Mucosa of rectum (tissue), 2 donors: ENCODE measurements around the gene SVOPL.

Experiments
- H3K27ac ChIP-seq, 2 donors: one replicate each; pipeline ENCODE4 v1.7.0; 2013; ENCODE audit warnings: inconsistent platforms in 2 of 2, low read depth in 2 of 2, low read length in 2 of 2
- H3K27me3 ChIP-seq, 2 donors: one replicate each; pipeline ENCODE4 v1.7.0; 2013; ENCODE audit warnings: low read length in 2 of 2; ENCODE audit not compliant: control insufficient read depth in 2 of 2, insufficient read depth in 2 of 2
- H3K36me3 ChIP-seq, 2 donors: one replicate each; pipeline ENCODE4 v1.7.0; 2013; ENCODE audit warnings: low read length in 2 of 2; ENCODE audit not compliant: control insufficient read depth in 2 of 2, insufficient read depth in 2 of 2
- H3K4me1 ChIP-seq, 2 donors: one replicate each; pipeline ENCODE4 v1.7.0; 2013; ENCODE audit warnings: low read length in 2 of 2, mild to moderate bottlenecking in 1 of 2; ENCODE audit not compliant: control insufficient read depth in 2 of 2, insufficient read depth in 2 of 2
- H3K4me3 ChIP-seq, 2 donors: one replicate each; pipeline ENCODE4 v1.7.0; 2013; ENCODE audit warnings: low read length in 2 of 2
- H3K9ac ChIP-seq, 2 donors: one replicate each; pipeline ENCODE4 v1.7.0; 2013; ENCODE audit warnings: low read length in 2 of 2, low read depth in 1 of 2, mild to moderate bottlenecking in 1 of 2
- H3K9me3 ChIP-seq, 2 donors: one replicate each; pipeline ENCODE4 v1.7.0; 2013; ENCODE audit warnings: low read length in 2 of 2; ENCODE audit not compliant: control insufficient read depth in 2 of 2
- donor health status: healthy.
- donor health status: Normal muscosa, but diverticular disease.

SVOPL gene

DNA sequence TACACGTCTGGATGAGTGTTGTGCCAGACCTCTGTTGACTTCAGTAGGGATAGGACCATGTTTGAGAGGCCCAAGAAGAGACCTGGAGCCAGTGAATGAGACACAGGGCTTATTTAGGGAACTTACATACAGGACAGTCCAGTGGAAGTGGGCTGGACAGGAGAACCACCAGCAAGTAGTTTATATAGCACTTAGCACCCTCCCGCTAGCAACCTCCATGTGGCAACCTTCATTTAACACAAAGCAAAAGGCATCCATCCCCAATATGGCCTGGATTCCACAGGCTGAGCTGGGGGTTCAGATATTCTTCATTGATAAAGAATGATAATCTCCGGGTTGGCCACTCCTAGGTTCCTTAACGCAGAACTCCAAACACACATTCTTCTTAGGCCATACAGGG is 147.4 kb downstream of the SVOPL start:
- H3K4me3 ChIP-seq, result no peak overlapping the region
- H3K9me3 ChIP-seq, result peaks cover 31 to 35% of the 10 kb centered on the region in 2 donors
- H3K36me3 ChIP-seq, result peaks cover 74 to 76% of the 10 kb centered on the region in 2 donors

DNA sequence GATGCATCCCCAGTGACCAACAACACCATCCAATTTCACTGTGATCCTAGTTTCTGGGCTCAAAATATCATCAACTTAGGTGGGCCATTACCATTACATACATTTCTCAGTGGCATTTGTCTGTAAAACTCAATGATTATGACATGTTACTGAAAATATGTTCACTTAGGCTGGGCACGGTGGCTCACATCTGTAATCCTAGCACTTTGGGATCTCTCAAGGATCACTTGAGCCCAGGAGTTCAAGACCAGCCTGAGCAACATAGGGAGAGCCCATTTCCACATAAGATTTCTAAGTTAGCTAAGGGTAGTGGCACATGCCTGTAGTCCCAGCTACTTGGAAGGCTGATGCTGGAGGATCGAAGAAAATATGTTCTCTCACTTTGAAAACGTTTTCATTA is 150.1 kb downstream of the SVOPL start:
- H3K27me3 ChIP-seq, result no peaks in the 10 kb centered on the region

More for the DNA sequence above, 147.4 kb downstream of the SVOPL start:
- Histone ChIP-seq H3K27me3 (no peaks in the 10 kb centered on the region), H3K9ac (no peak overlapping the region), H3K4me1 (no peaks in the 10 kb centered on the region), H3K27ac (no peak overlapping the region)

DNA sequence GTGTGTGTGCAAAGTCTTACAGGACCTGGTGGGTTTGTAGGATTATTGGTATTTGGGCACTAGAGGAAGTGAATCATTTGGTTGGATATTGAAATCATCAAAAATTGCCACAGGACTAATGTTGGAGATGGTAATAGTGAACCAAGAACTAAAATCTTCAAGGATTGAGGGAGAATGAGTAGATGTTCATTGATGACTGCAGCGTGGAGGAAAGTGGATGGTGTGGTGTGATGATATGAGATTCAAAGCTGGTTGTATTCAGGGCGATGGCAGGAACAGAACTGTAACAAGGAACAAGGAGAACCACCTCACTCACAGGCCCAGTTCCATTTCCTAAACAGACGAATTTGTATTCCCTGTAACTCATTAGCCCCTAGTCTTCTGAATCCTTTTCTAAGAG is 150.8 kb downstream of the SVOPL start:
- H3K9me3 ChIP-seq, result peaks cover 5 to 6% of the 10 kb centered on the region in 2 donors
- no peak overlapping the region for H3K27ac ChIP-seq
- no peaks in the 10 kb centered on the region for H3K27me3 ChIP-seq
- no peak overlapping the region for H3K4me3 ChIP-seq
- no peaks in the 10 kb centered on the region for H3K4me1 ChIP-seq
- H3K9ac ChIP-seq, result no peak overlapping the region
- H3K36me3 ChIP-seq, result peaks cover 51 to 55% of the 10 kb centered on the region in 2 donors

More for the DNA sequence above, 150.1 kb downstream of the SVOPL start:
- no peaks in the 10 kb centered on the region for H3K4me1 ChIP-seq
- H3K36me3 ChIP-seq, result peaks cover 53 to 56% of the 10 kb centered on the region in 2 donors
- H3K9ac ChIP-seq, result no peak overlapping the region
- H3K9me3 ChIP-seq, result peaks cover 8 to 9% of the 10 kb centered on the region in 2 donors
- no peak overlapping the region for H3K4me3 ChIP-seq
- no peak overlapping the region for H3K27ac ChIP-seq

DNA sequence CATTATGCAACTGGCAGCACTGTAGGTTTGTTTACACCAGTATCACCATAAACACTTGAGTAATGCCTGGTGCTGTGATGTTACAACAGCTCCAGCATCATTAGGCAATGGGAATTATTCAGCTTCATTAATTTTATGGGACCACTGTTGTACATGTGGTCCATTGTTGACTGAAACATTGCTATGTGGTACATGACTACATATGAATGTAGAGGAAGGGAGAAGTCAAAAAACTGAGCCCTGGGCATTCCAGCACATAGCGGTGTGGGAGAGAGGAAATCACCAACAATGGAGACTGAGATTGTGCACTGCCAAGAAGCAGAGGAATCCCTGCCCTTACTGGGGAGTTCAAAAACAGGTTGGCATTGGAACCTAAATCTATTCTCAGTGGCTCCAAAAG is 152.1 kb downstream of the SVOPL start:
- Histone ChIP-seq H3K27me3 (no peaks in the 10 kb centered on the region), H3K9me3 (peaks cover 0 to 3% of the 10 kb centered on the region in 2 donors), H3K4me3 (no peak overlapping the region), H3K9ac (no peak overlapping the region), H3K27ac (no peak overlapping the region), H3K4me1 (no peaks in the 10 kb centered on the region), H3K36me3 (peaks cover 46% of the 10 kb centered on the region in 2 donors)

DNA sequence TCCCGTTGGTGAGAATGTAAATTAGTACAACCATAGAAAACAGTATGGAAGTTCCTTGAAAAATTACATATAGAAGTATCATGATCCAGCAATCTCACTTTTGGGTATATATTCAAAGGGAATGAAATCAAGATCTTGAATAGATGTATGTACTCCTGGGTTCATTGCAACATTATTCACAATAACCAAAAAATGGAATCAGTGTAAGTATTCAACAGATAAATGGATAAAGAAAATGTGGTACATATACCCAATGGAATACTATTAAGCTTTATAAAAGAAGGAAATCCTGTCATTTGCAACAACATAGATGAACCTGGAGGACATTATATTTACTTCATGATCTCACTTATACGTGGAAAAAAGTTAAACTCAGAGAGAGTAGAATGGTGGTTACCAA is 154.3 kb downstream of the SVOPL start:
- Histone ChIP-seq H3K9me3 (no peaks in the 10 kb centered on the region), H3K27ac (no peak overlapping the region), H3K4me3 (no peak overlapping the region), H3K4me1 (no peaks in the 10 kb centered on the region), H3K27me3 (no peaks in the 10 kb centered on the region), H3K36me3 (peaks cover 26 to 30% of the 10 kb centered on the region in 2 donors), H3K9ac (no peak overlapping the region)

DNA sequence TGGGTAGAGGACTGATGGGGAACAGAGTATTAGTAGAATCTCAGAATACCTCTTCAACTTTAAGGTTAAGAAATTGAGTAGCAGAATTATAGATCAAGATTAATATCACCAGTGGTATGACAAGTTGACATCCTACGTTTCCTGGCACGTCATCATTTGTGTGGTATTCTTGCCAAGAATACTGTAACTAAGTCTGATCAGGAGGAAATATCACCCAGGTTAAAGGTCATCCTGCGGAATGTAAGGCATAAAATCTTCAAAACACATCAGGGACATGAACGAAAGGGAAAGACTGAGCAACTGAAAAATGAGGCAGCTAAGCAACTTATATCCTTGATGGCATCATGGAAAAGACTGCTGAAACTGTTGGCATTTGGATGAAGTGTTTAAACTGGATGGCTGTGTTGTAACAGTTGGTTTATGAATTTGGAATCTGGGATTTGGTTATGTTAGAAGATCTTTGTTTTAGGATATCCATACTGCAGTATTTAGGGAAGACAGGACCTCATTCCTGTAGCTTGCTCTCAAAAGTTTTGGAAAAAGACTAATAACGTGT is 155.0 kb downstream of the SVOPL start:
- peaks cover 26 to 27% of the 10 kb centered on the region in 2 donors for H3K36me3 ChIP-seq

DNA sequence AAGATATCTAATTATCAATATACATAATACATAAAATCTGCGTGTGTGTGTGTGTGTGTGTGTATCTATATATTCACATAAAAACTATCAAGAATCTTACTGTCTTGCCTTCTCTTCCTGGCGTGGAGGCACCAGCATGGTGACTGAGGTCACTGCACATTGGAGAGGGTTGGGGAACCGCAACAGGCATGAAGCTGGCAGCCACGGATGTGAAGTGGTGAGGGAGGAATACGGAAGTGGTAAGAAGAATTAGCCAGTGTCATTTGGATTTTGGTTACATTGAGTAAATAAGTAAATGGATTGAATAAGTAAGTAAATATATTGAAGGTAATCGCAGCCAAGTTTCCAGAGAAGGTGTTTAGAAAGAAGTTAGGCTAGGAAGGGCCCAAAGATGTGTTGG is 156.0 kb downstream of the SVOPL start:
- no peak overlapping the region for H3K4me3 ChIP-seq
- H3K27ac ChIP-seq, result no peak overlapping the region
- no peaks in the 10 kb centered on the region for H3K27me3 ChIP-seq
- no peaks in the 10 kb centered on the region for H3K9me3 ChIP-seq
- H3K36me3 ChIP-seq, result peaks cover 25 to 26% of the 10 kb centered on the region in 2 donors
- H3K4me1 ChIP-seq, result no peaks in the 10 kb centered on the region
- no peak overlapping the region for H3K9ac ChIP-seq

More for the DNA sequence above, 155.0 kb downstream of the SVOPL start:
- Histone ChIP-seq H3K9ac (no peak overlapping the region), H3K27ac (no peak overlapping the region), H3K4me3 (no peak overlapping the region), H3K4me1 (no peaks in the 10 kb centered on the region), H3K27me3 (no peaks in the 10 kb centered on the region), H3K9me3 (no peaks in the 10 kb centered on the region)
